ENCODE data around the gene TTC27. TPM values are rescaled to one million over a fixed set of nuclear protein-coding genes. Genes with fewer than 3 reads are reported as not detected.

TTC27 gene
- total RNA-seq, result 24.0 and 27.6 TPM in 2 replicates

GRCh38 chr2:32627814-32628579, at the start of gene TTC27:
TSS of gene TTC27 (plus strand) at chr2:32628050. CDS start at chr2:32628293, 243 bp downstream.

